Measurements from ENCODE around the gene STPG2. TPM values are rescaled to one million over a fixed set of nuclear protein-coding genes. Genes with fewer than 3 reads are reported as not detected.
A peak's percentile ranks its signal among the peaks of the same experiment; 100 is the strongest.

The STPG2 gene
- 0.13 TPM in 1 of 2 replicates, not detected in the other for total RNA-seq

DNA sequence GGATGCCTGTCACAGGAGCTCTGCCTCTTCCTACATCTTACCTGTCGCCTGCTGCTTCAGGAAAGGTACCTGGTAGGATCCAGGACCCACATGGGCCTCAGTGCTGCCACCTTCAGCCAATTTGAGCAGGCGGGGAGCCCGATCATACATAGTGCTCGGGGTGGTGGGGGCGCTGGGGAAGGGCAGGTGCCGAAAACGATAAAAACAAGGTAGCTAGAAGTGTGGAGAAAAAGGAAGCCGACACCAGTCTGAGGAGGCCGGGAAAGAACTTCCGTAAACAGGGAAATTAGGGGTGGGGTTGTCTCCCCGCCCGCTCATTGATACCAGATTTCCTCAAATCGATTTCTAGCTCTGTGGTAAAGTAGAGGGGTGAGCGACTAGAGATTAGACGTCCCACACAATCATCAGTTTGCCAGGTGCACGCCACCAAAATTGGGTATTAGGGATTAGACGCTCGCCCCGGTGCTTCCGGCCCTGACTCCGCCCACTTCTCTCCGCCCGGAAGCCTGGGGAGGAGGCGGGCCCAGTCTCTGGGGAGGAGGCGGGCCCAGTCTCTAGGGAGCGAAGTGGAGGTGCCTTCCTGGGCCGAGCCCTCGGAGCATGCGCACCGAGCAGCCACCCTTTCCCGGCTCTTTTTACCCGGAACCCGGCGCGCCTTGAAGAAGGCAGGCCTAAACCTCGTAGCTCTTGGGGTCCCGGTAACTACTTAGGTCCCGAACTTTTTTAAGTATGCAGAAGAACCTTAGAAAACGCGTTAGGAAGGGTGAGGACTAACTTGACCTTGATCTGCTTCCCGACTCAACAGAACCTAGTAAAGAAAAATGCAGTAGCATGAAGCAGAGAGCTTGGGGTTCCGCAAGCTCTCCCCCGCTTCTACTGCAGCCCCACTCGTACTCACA is at the start of gene STPG2:
STPG2 (minus strand) TSS at position 476 of the 899 bp plus-strand sequence.
- DNase-seq (ENCODE audit: low read depth in 2 of 2) = peak; percentile 33 to 70

DNA sequence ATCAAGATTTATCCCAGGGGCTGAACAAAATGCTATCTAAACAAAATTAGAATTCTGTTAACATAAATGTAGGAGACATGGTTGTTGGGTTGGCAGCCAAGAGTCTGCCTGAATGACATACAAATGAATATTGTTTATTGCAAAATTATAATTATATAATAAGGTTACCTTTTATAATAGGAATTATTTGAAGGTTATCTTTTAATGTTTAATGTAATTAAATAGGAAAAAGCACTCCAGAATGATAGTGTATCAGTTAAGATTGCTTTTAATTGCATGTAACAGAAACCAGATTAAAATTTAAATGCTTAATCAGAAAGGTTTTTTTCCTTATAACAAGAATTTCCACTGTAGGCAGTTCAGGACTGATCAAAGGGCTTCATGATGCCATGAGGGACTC is 42.0 kb upstream of the STPG2 start:
- no peak for DNase-seq (ENCODE audit: low read depth in 2 of 2)

DNA sequence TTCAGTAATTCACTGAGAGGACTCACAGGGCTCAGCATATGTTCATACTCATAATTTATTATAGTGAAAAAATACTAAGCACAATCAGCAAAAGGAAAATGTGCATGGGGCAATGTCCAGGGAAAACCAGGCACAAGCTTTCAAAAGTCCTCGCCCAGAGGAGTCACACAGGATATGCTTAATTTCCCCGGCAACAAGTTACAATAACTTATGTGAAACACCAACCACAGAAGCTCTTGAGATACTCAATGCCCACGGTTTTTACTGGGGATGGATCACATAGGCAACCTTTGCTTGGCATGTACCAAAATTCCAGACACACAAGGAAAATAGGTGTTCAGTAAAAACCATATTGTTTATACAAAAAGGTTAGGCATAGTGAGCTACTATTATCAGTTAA is 38.5 kb upstream of the STPG2 start:
- peak in 1 of 2 donors; percentile 1 for DNase-seq (ENCODE audit: low read depth in 2 of 2)

DNA sequence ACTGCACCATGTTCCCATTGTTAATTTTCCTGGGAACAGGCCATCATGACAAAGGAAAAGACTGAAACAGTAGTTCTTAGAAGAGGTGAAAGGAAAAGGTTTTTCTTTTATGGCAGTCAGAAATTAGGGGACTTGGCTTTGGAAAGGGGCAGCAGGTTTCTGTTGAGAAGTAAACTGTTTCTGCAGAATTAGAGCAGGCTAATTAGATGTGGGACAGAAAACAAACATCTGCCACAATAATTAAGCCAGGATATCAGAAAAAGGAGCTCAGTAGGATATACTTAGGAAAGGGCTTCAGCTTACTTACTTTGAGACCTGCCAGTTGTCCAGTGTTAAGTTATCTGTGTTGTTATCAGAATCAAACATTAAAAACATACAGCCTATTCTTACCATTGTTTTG is 36.7 kb upstream of the STPG2 start:
- DNase-seq (ENCODE audit: low read depth in 2 of 2) = no peak

DNA sequence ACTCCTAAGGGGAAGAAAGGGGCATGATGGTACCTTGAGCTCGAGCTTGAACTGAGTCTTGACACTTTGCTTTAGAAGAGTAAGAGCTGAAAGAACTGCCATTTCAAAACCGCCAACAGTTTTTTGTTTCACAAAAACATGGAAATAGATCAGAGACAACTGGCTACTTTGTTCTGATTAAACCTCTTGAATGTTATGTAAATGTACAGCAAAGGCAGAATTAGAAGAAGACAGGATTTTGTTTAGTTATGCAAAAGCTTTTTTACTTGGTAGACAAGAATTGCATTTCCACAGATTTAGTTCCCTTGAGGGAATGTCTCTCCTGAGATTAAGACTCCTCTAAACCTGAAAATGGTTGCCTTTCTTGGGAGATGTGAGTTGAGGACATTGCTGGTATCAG is 33.3 kb upstream of the STPG2 start:
- no peak for DNase-seq (ENCODE audit: low read depth in 2 of 2)

DNA sequence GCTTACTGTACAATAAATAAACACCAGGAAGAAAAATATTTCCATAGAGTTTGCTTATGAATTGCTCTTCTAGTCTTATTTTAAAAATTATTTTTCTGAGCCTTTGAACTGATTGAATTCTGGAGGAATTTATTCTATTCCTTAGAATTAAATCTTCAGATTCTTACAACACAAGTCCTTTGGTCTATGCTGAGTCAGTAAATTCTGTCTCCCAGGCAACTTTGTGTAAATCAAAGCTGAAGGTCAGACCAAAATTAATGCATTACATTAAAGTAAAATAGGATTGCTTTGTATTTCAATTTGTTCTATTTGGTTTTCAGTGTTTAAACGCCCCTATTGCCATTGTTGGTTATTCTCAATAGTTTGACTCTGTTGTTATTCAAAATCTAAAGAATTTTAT is 26.8 kb upstream of the STPG2 start:
- DNase-seq (ENCODE audit: low read depth in 2 of 2) = no peak

DNA sequence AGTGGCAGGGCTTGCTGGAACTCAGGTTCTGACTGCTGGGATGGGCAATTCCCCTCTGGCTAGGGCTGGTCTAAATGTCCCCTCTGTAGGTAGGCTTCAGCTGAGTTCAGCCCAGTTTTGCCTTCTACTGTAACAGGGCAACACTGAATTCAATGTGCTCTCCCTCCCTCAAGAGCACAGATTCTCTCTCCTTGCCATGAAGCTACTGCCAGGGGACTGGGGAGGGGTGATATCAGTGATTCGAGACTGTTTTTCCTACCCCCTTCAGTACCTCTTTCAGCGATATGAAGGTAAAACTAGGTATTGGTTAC is 23.4 kb upstream of the STPG2 start:
- no peak for DNase-seq (ENCODE audit: low read depth in 2 of 2)

DNA sequence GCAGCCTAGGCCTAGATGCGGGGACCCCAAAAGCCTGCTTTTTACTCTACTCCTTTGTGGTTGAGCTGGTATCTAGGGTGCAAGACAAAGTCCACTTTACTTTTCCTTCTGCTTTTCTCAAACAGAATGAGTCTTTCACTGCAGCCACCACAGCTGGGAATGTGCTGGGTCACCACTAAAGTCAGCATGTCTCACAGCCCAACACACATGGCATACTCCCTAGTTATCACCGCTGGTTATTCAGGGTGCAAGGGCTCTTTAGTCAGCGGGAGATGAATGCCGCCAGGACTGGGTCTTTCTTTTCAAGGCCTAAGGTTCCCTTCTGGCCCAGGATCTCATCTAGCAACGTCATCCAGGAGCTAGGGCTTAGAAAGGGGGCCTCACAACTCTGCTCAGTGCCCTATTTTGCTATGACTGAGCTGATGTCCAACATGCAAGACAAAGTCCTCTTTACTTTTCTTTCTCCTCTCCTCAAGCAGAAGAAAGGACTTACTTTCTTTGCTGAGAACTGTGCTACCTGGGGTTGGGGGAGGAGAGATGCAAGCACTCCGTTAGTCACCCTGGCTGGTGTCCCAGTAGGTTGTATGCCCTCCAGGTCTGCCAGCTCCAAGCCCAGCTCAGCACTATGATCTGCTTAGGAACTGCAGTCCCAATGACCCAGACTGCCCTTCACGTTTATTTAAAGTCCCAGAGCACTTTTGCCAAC is 22.9 kb upstream of the STPG2 start:
- DNase-seq (ENCODE audit: low read depth in 2 of 2) = no peak

DNA sequence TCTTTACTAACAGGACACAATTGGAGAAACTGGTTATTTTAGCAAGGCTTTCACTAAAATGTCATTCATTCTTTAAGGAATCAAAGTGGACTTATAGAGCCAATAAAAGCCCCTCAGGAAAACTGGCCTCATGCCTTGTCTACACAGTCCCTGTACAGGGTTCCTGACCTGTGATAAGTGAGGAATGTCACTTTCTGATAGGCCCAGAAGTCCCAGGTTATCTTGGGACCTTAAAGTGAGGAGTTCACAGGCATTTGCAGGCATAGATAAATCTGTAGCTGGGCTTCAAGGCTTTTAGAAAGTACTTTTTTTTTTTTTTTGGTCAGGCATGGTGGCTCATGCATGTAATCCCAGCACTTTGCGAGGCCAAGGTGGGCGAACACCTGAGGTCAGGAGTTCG is 19.4 kb upstream of the STPG2 start:
- DNase-seq (ENCODE audit: low read depth in 2 of 2) = no peak

DNA sequence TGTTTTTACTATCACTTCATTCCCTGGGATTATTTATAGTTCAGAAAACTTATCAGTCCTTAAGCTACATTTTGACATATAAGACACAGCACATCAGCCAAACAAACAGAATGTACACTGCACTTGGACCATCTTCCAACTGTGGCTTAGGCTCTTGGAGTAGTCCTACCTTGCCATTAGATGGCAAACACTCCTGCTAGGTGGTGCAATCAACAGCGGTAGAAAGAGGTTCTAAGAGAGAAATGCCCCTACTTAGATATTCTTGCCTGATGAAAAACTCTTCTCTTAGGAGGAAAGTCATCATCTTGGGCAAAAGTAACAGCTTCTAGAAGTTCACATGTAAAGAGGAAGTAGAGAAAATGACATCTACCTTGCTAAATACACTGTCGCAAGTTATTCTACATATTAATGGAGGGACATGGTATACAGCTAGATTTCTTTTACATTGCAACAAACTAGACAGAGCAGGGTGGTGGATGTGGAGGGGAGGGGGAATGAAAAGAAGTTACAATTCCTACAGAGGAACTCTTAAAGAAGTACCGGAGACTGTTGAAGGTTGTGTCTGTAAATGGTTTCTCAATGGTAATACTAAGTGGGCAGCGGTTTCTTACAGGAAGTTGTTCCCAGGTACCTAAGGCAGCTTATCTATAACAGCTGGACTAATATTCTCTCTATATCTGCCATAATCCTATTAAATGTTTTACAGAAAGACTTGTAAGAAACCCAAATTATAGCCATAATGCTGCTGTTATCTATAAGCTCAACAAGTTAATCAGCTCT is 8.1 kb upstream of the STPG2 start:
- no peak for DNase-seq (ENCODE audit: low read depth in 2 of 2)

DNA sequence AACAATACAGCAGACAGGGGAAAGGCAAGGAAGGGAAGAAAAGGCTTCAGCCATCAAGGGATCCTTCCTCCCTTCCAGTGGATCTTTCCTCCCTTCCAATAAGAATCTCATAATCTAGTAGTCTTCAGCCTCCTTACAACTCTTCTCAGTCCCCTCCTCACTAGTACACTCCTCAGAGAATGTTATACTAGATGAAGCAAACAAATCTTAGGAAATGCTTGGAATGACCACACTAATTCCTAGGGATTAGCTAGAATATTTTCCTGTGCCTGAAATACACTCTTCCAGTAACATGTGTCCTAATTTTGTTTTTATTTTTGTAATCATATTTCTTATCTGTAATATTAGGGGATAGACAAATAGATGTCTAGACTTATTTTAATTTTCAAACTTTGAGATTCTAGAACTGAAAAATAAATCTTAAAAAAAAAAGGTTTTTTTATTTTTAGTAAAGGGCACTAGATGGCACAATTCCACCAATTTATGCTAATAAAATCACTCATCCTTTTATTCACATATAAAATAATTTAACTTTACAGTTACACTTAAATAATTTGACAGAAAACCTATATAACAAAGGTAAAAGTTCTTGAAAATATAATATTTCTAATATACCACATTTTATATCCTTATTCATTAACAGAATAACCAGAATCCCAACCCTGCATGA is 7.0 kb upstream of the STPG2 start:
- DNase-seq (ENCODE audit: low read depth in 2 of 2) = peak; percentile 4 to 10

DNA sequence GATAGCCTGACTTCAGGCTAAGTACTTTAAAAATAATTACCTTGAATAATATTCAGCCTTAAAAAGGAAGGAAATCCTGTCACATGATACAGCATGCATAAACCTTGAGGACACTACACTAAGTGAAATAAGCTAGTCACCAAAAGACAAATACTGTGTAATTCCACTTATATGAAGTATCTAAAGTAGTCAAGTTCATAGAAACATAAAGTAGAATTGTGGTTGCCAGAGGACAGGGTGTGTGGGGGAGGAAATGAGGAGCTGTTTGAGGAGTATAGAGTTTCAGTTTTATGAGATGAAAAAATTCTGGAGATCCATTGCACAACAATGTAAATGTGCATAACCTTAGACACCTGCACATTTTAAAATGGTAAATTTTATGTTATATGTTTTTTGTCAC is 5.6 kb upstream of the STPG2 start:
- no peak for DNase-seq (ENCODE audit: low read depth in 2 of 2)

DNA sequence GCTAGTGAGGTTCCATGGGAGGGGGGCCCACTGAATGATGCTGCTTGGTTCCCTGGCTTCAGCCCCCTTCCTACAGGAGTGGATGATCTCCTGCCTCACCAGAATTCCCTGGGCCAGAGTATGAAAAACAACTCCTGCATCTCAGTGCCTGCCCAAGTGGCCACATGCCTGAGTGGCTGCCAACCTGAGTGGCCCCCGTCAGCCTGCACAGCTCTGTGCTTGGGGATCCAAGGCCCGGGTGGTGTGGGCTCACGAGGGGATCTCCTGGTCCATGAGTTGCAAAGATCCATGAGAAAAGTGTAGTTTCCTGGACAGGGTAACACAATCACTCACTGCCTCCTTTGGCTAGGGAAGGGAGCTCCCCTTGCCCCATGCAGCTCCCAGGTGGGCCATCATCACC is 17.1 kb downstream of the STPG2 start:
- DNase-seq (ENCODE audit: low read depth in 2 of 2) = no peak

DNA sequence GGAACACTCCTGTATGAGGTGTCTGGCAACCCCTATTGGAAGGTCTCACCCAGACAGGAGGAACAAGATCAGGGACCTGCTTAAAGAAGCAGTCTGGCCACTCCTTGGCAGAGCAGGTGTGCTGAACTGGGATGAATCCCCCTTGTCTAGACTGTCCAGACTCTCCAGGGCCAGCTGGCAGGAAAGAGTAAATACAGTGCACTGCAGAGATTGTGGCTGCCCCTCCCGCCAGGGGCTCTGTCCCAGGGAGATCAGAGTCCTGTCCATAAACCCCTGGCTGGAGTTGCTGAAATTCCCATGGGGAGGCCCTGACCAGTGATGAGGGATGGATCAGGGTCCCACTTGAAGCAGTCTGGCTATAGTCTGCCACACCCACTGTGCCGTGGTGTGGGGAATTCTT is 17.7 kb downstream of the STPG2 start:
- no peak for DNase-seq (ENCODE audit: low read depth in 2 of 2)

DNA sequence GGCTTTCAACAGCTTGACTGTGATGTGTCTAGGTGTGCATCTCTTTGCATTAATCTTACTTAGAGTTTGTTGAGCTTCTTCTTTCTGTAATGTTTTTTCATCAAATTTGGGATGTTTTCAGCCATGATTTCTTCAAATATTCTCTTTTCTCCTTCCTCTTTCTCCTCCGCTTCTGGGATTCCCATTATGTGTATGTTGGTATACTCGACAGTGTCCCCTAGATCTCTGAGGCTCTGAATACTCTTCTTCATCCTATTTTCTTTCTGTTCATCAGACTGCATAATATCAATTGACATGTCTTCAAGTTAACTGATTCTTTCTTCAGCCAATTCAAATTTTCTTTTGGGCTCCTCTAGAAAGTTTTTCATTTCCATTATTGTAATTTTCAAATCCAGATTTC is 25.9 kb downstream of the STPG2 start:
- no peak for DNase-seq (ENCODE audit: low read depth in 2 of 2)

DNA sequence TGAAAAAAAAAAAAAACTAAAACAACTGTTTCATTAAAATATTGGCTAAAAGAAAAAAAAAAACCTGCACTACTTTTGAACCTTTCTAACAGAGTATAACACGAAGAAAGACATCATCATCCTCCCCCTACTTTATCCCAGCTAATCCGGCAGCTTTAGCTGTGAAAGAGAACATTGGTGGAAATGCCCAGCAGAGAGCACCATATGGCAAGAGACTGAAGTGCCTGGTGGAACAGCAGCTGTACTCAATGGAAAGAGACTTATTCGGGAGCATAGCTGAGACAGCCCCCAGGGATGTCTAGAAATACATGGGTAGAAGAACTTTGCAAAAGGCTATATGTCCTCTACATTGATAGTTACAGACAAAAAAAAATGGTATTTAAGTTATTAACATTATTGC is 30.3 kb downstream of the STPG2 start:
- DNase-seq (ENCODE audit: low read depth in 2 of 2) = peak; percentile 11 to 12

DNA sequence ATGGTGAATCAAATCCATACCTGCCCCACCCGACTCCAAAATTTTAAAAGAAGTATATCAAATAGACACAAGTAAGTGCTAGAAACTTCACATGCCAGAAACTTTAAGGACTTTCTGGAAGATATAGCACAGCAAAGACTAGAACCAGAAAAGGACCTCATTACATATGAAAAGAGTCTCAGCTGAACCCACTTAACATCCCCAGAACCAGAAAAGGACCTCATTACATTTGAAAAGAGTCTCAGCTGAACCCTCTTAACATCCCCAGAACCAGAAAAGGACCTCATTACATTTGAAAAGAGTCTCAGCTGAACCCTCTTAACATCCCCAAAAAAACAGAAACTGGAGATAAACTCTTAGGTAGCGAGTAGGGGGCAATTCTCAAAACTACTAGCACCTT is 32.3 kb downstream of the STPG2 start:
- DNase-seq (ENCODE audit: low read depth in 2 of 2) = no peak

DNA sequence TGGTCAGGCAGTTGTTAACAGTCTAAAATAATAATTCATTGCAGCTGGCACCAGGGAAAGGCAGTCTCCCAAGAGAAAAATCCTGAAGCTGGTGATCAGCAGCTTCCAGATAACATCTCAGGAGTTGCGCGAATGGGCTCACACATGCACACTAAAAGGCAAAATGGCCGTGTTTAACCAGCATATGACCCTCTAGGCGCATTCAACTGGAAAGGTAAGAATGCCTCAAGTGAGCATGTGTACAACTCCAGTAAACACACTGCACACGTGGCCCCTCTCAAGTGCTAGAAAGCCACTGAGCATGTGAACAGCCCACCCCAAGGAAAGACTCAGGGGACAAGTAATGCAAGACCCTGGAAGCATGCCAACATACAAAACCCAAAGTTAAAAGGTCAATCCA is 33.1 kb downstream of the STPG2 start:
- DNase-seq (ENCODE audit: low read depth in 2 of 2) = no peak

DNA sequence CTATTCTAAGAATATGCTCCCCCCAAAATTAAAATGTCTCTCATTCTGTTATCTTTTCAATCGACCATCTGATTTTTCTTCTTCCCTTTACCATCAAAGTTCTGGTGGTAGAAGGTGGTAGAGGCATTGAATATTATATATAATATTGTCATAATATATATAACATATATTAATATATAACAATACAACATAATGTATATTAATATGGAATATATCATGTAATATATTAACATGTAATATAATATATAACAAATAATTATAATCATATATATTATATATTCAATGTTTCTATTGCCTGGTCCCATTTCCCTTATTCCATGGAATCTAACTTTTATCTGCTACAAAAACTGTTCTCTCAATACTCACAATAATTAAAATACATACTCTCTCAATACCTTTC is 40.6 kb downstream of the STPG2 start:
- DNase-seq (ENCODE audit: low read depth in 2 of 2) = no peak

DNA sequence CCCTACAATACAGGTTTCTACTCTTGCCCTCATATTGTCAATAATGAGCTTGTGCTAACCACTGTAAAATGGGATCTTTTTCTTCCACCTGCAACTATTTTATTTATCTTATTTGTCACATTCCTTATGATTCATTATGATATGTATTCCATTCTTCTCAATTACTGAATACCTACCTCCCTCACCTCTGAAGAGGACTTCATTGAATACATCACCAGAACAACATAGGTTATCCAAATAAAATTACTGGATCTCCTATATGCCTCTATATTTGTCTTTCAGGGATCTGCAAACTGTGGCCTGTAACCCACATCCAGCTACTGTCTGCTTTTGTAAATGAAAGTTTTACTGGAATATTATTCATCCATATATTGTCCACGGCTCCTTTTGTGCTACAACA is 41.3 kb downstream of the STPG2 start:
- DNase-seq (ENCODE audit: low read depth in 2 of 2) = no peak

DNA sequence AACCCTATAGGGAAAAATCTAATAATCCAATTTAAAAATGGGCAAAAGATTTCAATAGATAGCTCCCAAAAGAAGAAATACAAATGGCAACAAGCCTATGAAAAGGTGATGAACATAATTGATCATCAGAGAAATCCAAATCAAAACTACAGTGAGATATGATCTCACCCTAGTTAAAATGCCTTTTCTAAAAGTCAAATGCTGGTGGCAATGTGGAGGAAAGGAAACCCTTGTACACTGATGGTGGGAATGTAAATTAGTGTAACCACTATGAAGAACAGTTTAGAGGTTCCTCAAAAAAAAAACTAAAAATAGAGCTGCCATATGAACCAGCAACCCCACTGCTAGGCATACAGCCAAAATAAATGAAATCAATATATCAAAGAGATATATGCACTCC is 44.5 kb downstream of the STPG2 start:
- no peak for DNase-seq (ENCODE audit: low read depth in 2 of 2)

DNA sequence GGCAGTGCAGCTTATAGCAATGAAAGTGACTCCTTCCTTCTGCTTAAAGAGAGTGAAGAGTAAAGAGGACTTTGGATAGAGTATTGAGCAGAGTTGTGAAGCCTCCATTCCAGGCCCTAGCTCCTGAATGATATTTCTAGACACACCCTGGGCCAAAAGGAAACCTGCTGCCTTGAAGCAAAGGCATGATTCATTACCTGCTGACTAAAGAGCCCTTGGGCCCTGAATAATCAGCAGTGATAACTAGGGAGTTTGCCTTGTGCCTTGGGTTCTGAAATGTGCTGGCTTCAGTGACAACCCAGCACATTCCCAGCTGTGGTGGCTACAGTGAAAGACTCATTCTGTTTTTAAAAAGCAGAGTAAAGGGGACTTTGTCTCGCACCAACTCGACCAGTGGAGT is 49.2 kb downstream of the STPG2 start:
- no peak for DNase-seq (ENCODE audit: low read depth in 2 of 2)
